Activated CD4-positive, alpha-beta T cell treated with anti-CD3 and anti-CD28 coated beads for 48 hours (primary cell): Measurements from ENCODE around the gene RAPH1.
A peak's percentile ranks its signal among the peaks of the same experiment; 100 is the strongest.
"Not testable (repeated sequence)": the region's sequence is repeated elsewhere in the genome, so short reads cannot be mapped to it uniquely, and the experiment has no call there.

ENCODE experiments used
- DNase-seq: peaks from one replicate; pipeline ENCODE4 v3.0.0-alpha.2; 2020

Gene RAPH1

GRCh38 chr2:203418271-203418670 lies 116.8 kb downstream of the RAPH1 start:
- DNase-seq: no peak

- no peak for DNase-seq
Measured at GRCh38 chr2:203413796-203414195, 121.3 kb downstream of the RAPH1 start.

GRCh38 chr2:203412546-203413331 lies 122.4 kb downstream of the RAPH1 start:
- no peak for DNase-seq

GRCh38 chr2:203407496-203407895 lies 127.6 kb downstream of the RAPH1 start:
- DNase-seq: no peak

- no peak for DNase-seq
Measured at GRCh38 chr2:203404996-203405395, 130.1 kb downstream of the RAPH1 start.

- no peak for DNase-seq
Measured at GRCh38 chr2:203400805-203401585, 134.1 kb downstream of the RAPH1 start.

GRCh38 chr2:203399031-203399430 lies 136.1 kb downstream of the RAPH1 start:
- no peak for DNase-seq

GRCh38 chr2:203396667-203397066 lies 138.4 kb downstream of the RAPH1 start:
- no peak for DNase-seq

GRCh38 chr2:203395858-203396257 lies 139.2 kb downstream of the RAPH1 start:
- no peak for DNase-seq

- DNase-seq: peak; percentile 16
Measured at GRCh38 chr2:203394519-203395227, 140.4 kb downstream of the RAPH1 start.

- DNase-seq: not testable (repeated sequence)
Measured at GRCh38 chr2:203388153-203388552, 146.9 kb downstream of the RAPH1 start.

GRCh38 chr2:203383038-203383437 lies 152.1 kb downstream of the RAPH1 start:
- no peak for DNase-seq

- no peak for DNase-seq
Measured at GRCh38 chr2:203379156-203379555, 155.9 kb downstream of the RAPH1 start.

- no peak for DNase-seq
Measured at GRCh38 chr2:203376173-203376572, 158.9 kb downstream of the RAPH1 start.

- DNase-seq: not testable (repeated sequence)
Measured at GRCh38 chr2:203372706-203373105, 162.4 kb downstream of the RAPH1 start.

- DNase-seq: no peak
Measured at GRCh38 chr2:203366639-203367466, 168.2 kb downstream of the RAPH1 start.

GRCh38 chr2:203361922-203362321 lies 173.2 kb downstream of the RAPH1 start:
- DNase-seq: no peak

- DNase-seq: no peak
Measured at GRCh38 chr2:203361495-203361894, 173.6 kb downstream of the RAPH1 start.

GRCh38 chr2:203360833-203361430 lies 174.2 kb downstream of the RAPH1 start:
- DNase-seq: no peak

GRCh38 chr2:203359450-203359849 lies 175.7 kb downstream of the RAPH1 start:
- no peak for DNase-seq

- DNase-seq: no peak
Measured at GRCh38 chr2:203354966-203355365, 180.1 kb downstream of the RAPH1 start.

- DNase-seq: no peak
Measured at GRCh38 chr2:203352604-203353255, 182.4 kb downstream of the RAPH1 start.
